Thyroid gland (tissue), 4 donors: ENCODE results near the gene BLACAT1.

Source experiments
- POLR2A ChIP-seq, 2 donors: fragments of 450-650 bp; IDR thresholded peaks; one replicate each; pipeline ENCODE4 v1.6.1; 2017; ENCODE audit warnings: antibody characterized with exemption in 2 of 2, mild to moderate bottlenecking in 2 of 2, moderate library complexity in 1 of 2
- TF ChIP-seq, protein P1 (sequence below), 6 experiments: fragments of 200-600 bp in 3 of 6; fragments of 450-650 bp in 3 of 6; sonication (generic) in 3 of 6; IDR thresholded peaks; one replicate each; pipeline ENCODE4 v1.5.1; 2016 to 2019; ENCODE audit warnings: antibody characterized with exemption in 6 of 6, mild to moderate bottlenecking in 2 of 6, inconsistent platforms in 1 of 6, moderate library complexity in 1 of 6

DNA sequence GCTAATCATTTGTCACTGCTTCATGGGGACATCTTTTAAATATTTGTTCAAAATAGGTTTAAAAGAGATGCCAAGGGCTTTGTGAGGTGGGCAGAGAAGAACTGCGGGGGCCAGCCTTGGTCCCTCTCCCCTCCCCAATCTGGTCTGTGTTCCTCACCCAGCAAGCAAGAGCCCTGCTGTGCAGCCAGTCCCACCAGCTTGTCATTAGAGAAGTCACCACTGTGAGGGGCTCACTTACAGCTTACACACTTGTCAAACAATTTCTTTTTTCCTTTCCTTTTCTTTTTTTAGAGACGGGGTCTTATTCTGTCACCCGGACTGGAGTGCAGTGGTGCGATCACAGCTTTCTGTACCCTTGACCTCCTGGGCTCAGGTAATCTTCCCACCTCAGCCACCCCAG, 38.3 kb upstream of the BLACAT1 start:
- TF ChIP-seq, protein P1, sequence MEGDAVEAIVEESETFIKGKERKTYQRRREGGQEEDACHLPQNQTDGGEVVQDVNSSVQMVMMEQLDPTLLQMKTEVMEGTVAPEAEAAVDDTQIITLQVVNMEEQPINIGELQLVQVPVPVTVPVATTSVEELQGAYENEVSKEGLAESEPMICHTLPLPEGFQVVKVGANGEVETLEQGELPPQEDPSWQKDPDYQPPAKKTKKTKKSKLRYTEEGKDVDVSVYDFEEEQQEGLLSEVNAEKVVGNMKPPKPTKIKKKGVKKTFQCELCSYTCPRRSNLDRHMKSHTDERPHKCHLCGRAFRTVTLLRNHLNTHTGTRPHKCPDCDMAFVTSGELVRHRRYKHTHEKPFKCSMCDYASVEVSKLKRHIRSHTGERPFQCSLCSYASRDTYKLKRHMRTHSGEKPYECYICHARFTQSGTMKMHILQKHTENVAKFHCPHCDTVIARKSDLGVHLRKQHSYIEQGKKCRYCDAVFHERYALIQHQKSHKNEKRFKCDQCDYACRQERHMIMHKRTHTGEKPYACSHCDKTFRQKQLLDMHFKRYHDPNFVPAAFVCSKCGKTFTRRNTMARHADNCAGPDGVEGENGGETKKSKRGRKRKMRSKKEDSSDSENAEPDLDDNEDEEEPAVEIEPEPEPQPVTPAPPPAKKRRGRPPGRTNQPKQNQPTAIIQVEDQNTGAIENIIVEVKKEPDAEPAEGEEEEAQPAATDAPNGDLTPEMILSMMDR (IDR thresholded peaks at IDR 0.05): no peak
- no peak for TF ChIP-seq POLR2A (IDR thresholded peaks at IDR 0.05)
